HG03565 (cell line): ENCODE measurements around the gene PKMYT1.

Source experiments
- ATAC-seq: cut with Tn5 transposase; IDR thresholded peaks from one replicate; pipeline ENCODE4 v1.9.1; 2021; ENCODE audit warnings: mild to moderate bottlenecking, moderate library complexity; ENCODE audit not compliant: unreplicated experiment

PKMYT1 gene

GRCh38 chr16:2980227-2981176 is at the start of gene PKMYT1:
PKMYT1 (minus strand) TSS chr16:2980446; CDS start chr16:2979657, 789 bp downstream.
- peak; percentile 66 for ATAC-seq

GRCh38 chr16:3029491-3030221 is 49.4 kb upstream of the PKMYT1 start:
- ATAC-seq = no peak

- no peak for ATAC-seq
These were observed 48.6 kb upstream of the PKMYT1 start for GRCh38 chr16:3028716-3029319.

DNA sequence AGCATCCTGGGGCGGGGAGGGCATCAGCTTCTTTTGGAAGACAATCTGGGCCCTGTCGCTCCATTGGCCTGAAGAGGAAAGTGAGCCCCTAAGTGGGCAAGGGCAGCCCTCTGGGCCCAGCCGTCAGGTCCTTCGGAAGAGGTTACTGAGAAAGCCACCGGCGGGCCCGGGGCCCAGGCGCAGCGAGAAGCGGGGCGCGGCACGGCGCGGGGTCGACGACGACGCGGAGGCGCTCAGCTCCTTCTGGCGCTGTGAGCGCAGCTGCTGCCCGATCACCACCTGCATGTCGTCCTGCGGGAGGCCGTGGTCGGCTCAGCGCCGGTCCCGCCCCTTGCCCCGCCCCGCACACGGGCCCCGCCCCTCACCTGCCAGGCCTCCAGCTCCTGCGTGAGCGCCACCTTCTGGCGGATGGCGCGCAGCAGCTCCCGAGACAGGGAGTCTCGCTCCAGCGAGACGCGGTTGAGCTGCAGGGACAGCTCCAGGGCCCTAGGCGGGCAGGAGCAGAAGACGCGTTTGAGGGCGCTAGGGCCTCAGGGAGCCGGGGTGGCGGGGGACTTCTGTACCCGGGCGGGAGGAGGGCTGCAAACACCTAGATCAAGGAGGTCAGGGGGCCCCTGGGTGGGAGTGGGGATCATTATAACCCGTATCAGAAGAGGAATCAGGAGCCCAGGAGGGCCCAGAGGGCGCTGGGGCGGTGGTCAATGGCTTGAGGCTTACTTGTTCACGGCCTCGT is 47.9 kb upstream of the PKMYT1 start:
- ATAC-seq = no peak

DNA sequence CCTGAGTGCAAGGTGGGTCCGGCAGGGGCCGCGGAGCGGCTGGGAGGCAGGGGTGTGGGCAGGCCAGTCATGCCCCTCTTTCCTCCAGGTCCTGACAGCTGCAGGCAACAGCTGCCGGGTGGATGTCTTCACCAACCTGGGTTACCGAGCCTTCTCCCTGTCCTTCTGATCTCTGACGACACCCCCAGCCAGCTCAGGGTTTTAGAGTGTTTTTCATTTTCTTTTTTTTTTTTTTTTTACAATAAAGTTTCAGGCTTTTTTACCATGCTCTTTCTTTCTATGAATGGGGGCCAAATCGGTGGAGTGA is 47.2 kb upstream of the PKMYT1 start:
- ATAC-seq = no peak

DNA sequence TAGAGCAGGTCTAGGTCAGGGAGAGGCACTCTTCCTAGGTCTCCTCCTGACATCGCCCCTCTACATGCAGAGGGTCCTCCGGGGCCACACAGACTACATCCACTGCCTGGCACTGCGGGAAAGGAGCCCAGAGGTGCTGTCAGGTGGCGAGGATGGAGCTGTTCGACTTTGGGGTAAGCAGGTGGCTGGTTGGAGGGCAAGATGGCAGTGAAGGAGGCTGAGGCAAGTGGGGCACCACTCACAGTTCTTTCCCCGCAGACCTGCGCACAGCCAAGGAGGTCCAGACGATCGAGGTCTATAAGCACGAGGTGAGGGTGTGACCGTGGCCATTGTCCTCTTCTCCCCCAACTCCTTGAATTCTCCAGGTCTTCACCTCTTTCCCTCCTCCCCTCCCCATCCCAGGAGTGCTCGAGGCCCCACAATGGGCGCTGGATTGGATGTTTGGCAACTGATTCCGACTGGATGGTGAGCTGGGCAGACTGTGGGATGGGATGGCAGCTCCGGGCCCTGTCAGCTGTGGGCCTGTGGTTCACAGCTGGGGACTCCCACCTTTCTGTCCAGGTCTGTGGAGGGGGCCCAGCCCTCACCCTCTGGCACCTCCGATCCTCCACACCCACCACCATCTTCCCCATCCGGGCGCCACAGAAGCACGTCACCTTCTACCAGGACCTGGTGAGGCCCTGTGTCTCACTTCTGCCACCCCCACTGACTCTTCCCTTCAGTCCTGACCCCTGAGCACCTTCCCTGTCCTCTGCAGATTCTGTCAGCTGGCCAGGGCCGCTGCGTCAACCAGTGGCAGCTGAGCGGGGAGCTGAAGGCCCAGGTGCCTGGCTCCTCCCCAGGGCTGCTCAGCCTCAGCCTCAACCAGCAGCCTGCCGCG is 46.6 kb upstream of the PKMYT1 start:
- no peak for ATAC-seq

DNA sequence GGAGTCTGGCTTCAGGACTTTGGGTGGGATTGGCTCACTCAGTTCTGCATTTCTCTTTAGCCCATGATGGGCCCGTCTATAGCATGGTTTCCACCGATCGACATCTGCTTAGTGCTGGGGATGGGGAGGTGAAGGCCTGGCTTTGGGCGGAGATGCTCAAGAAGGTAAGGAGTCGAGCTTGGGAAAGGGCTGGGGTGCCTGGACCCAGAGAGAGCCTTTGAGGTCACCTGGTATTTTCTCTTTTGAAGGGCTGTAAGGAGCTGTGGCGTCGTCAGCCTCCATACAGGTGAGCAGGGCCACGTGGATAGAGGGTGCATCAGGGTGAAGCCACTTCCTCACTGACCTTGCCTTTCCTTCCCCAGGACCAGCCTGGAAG is 45.7 kb upstream of the PKMYT1 start:
- no peak for ATAC-seq

DNA sequence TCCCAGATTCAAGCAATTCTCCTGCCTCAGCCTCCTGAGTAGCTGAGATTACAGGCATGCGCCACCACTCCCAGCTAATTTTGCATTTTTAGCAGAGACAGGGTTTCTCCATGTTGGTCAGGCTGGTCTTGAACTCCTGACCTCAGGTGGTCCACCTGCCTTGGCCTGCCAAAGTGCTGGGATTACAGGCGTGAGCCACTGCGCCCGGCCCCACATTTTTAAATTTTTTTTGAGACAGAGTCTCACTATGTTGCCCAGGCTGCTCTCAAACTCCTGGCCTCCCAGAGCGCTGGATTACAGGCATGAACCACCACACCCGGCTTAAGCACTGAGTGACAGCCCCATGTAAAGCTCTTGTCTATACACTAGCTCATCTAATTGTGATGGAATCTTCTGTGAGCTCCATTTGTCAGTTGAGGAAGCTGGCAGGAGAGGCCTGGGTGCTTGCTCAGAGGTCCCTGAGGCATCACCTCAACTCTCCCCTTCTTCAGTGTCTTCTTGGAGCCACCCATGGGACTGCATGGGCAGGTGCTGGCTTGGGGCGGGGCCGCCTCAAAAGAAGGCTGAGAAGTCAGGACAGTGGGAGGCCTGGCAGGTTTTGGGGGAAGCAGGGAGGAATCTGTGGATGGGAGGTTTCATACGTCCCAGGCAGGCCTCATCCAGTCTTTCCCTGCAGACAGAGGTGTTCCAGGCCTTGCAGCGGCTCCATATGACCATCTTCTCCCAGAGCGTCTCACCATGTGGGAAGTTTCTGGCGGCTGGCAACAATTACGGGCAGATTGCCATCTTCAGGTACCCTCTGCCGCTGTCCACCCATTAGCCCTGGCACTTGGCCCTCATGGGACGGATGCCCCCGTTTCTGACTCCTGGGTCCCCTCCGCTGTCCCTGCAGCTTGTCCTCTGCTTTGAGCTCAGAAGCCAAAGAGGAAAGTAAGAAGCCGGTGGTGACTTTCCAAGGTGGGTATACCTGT is 45.1 kb upstream of the PKMYT1 start:
- ATAC-seq = no peak

- ATAC-seq = peak; percentile 71
These were observed 43.6 kb upstream of the PKMYT1 start, which contains the start of the genes HCFC1R1 and THOC6 for GRCh38 chr16:3023669-3024478. HCFC1R1 (minus strand) TSS chr16:3023942; CDS start chr16:3023941, 1 bp downstream. THOC6 (plus strand) TSS chr16:3024035; CDS start chr16:3024327, 292 bp downstream.

DNA sequence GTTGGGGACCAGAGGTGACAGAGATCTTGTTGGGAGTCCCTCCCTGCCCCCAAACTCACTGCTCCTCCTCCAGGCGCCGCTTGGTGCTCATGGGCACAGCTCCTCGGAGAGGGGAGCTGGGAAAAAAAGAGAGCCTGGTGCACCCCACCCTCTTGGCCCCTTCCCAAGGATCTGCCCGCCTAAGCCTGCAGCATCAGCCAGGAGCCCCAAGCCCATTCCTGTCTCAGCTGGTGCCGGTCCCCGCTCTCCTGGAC is 43.1 kb upstream of the PKMYT1 start:
- ATAC-seq = no peak

GRCh38 chr16:3022684-3023414 is 42.6 kb upstream of the PKMYT1 start:
- ATAC-seq = no peak

DNA sequence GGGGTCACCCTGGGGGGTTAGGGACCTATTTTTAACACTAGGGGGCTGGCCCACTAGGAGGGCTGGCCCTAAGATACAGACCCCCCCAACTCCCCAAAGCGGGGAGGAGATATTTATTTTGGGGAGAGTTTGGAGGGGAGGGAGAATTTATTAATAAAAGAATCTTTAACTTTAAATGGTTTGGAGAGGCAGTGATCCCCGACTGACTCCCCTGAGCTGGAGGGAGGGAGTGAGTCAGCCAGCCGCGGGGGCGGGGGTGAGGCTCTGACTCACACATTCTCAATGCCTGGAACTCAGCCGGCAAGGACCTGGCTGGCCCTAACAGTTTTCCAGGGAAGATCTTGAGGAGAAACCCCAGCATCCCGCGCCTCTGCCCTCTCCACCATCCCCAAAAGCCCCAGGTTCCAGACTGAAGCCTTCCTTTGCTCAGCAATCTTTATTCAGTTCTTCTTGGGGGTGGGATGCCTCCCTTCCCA is 42.0 kb upstream of the PKMYT1 start:
- ATAC-seq = no peak

DNA sequence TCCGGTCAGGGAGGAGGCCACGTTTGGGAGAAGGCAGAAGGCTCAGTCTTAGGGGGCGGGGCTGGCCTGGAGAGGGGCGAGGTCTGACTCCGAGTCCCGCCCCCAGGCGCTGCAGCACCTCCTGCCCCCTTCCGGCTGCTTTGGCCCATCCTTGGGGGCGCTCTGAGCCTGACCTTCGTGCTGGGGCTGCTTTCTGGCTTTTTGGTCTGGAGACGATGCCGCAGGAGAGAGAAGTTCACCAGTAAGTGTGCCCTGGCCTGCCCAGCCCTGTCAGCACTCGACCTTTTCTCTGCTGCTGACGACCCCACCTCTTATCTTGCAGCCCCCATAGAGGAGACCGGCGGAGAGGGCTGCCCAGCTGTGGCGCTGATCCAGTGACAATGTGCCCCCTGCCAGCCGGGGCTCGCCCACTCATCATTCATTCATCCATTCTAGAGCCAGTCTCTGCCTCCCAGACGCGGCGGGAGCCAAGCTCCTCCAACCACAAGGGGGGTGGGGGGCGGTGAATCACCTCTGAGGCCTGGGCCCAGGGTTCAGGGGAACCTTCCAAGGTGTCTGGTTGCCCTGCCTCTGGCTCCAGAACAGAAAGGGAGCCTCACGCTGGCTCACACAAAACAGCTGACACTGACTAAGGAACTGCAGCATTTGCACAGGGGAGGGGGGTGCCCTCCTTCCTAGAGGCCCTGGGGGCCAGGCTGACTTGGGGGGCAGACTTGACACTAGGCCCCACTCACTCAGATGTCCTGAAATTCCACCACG is 41.4 kb upstream of the PKMYT1 start:
- ATAC-seq = no peak

DNA sequence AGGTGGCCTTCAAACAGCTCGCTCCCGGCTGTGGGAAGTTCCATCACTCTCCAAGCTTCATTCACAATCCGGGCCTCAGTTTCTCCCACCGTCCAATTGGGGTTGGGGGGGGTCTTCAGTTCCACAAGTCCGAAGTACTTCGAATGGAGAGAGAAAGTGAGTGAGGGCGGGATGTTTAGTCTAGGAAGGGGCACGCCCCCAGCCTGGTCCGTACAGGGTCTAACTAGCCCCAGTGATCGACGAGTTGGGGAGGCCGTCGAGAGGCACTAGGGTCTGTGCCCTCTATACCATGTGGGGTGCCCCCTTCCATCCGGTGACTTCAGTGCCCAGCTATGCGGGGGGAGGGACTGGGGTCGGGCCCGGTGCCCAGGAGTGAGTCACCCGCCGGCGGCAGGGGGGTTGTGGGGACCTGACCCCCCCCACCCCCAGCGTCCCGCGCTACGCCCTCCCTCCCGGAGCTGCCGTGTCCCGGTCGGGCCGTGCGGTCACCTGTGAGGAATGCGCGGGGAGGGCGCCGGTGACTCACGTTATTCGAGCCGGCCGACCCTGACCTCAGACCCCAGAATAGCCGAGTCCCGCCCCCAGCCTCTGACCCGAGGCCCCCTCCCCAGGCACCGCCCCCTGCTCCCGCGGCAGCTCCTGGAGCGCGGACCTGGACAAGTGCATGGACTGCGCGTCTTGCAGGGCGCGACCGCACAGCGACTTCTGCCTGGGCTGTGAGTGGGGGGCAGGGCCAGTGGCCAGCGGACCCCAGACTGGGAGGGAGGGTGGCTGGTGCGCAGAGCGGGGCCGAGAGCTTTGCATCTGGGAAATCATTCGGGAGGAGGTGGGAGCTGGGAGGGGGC is 40.6 kb upstream of the PKMYT1 start:
- ATAC-seq = no peak

DNA sequence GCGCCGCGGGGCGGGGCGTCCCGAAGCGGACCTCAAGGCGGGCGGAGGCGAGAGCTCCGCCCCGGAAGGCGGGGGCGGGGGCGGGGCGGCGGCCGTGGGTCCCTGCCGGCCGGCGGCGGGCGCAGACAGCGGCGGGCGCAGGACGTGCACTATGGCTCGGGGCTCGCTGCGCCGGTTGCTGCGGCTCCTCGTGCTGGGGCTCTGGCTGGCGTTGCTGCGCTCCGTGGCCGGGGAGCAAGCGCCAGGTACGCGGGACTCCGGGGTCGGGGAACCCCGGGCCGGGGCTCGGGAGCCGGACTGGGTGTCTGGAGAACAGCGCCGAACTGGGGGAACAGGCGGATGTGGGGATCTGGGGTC is 40.0 kb upstream of the PKMYT1 start, which contains the start of gene TNFRSF12A:
TNFRSF12A (plus strand) TSS at position 122 of the 357 bp plus-strand sequence; CDS start at position 152, 30 bp downstream.
- no peak for ATAC-seq
